ENCODE results near the gene SBK3. TPM values are rescaled to one million over a fixed set of nuclear protein-coding genes. Genes with fewer than 3 reads are reported as not detected.

SBK3 gene
- total RNA-seq, 1 experiment from 2014 or later, result 1.2 TPM

GRCh38 chr19:55540619-55541018 lies 4.7 kb downstream of the SBK3 start:
- no peaks in the 10 kb centered on the region for H3K79me2 ChIP-seq (ENCODE audit: insufficient read depth, low read length)
- RAD21 ChIA-PET (ENCODE audit: low non-redundant PET in 1 of 2, low total read pairs in 2 of 2, uncharacterized antibody in 2 of 2, unreplicated experiment in 2 of 2), result no interaction called here
- CTCF ChIA-PET, result no interaction called here

More at GRCh38 chr19:55540619-55541018, 4.7 kb downstream of the SBK3 start:
- no peaks in the 10 kb centered on the region for H3K9me3 ChIP-seq (ENCODE audit: control insufficient read depth in 1 of 2, insufficient read depth in 1 of 2, low read depth in 1 of 2, low read length in 2 of 2)
- H3K9me2 ChIP-seq (ENCODE audit: insufficient read depth), result no peaks in the 10 kb centered on the region
- H3K27ac ChIP-seq (ENCODE audit: low read depth, low read length), result no peak overlapping the region
- H3K4me3 ChIP-seq (replicated peaks in 1 of 2; ENCODE audit: low read depth in 1 of 2, low read length in 2 of 2), result no peak overlapping the region
- BruUV-seq (replicated peaks), result no TSS peak
- H4K20me1 ChIP-seq (ENCODE audit: insufficient read depth), result no peaks in the 10 kb centered on the region
- H3K9ac ChIP-seq (ENCODE audit: low read length), result no peak overlapping the region
- DNase-seq (ENCODE audit: low read depth, low spot score), result no peak
- H3K27me3 ChIP-seq (ENCODE audit: insufficient read depth, low read length), result no peaks in the 10 kb centered on the region
- H3K36me3 ChIP-seq (ENCODE audit: control insufficient read depth in 1 of 2, insufficient read depth in 2 of 2, low read length in 2 of 2), result no peaks in the 10 kb centered on the region
- TF ChIP-seq POLR2AphosphoS5 (IDR thresholded peaks at IDR 0.05; ENCODE audit: low read depth, low read length) (no peak), FOSL1 (IDR thresholded peaks at IDR 0.05; ENCODE audit: low read depth) (no peak), POLR2A (IDR thresholded peaks at IDR 0.05; ENCODE audit: borderline replicate concordance, extremely low read depth, insufficient read depth, insufficient read length) (no peak), SRF (IDR thresholded peaks at IDR 0.05; ENCODE audit: low read depth) (no peak), RAD21 (IDR thresholded peaks at IDR 0.05; ENCODE audit: low read depth) (no peak), TCF7L2 (IDR thresholded peaks at IDR 0.05; ENCODE audit: borderline replicate concordance, extremely low read depth, insufficient read depth, insufficient read length) (no peak), ZNF274 (IDR thresholded peaks at IDR 0.05; ENCODE audit: low read depth, low read length) (no peak), REST (IDR thresholded peaks at IDR 0.05; ENCODE audit: low read depth) (no peak), CEBPB (IDR thresholded peaks at IDR 0.05; ENCODE audit: low read depth) (no peak), EZH2 (IDR thresholded peaks at IDR 0.05) (no peak)
- H3K4me2 ChIP-seq (ENCODE audit: low read length), result no peak overlapping the region
- POLR2A ChIA-PET, result no interaction called here
- H3K4me1 ChIP-seq (ENCODE audit: control insufficient read depth in 1 of 2, insufficient read depth in 2 of 2, low read length in 2 of 2), result peaks cover 8 to 14% of the 10 kb centered on the region in 2 experiments
- intact Hi-C loops (cut with micrococcal nuclease), result no loop called here
- ATAC-seq, result no peak
- H2AFZ ChIP-seq (ENCODE audit: low read depth, low read length, poor library complexity, severe bottlenecking), result no peak overlapping the region

Data from HCT116 (cell line).